Measurements from ENCODE around the gene MAST4.

MAST4 gene

DNA sequence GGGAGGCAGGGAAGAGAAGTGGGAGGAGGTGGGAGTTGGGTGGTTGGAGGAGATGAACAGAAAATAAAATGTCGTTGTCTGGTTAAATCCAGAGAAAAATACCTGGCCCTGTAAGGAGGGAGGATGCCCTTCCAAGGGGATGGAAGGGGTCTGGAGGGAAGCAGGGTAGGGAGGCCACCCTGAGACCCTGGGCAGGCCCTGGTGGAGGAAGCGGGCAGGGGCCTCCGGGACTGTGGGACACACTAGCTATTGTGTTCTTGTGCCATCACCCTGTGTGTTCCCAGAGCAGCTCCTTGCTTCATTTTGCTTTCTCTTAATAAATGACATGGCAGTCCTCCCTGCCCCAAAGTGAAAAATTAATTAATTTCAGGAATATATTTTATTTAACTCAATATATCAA is 612.2 kb downstream of the MAST4 start:
- no peak overlapping the region for H3K27ac ChIP-seq (ENCODE audit: low read depth, low read length)

DNA sequence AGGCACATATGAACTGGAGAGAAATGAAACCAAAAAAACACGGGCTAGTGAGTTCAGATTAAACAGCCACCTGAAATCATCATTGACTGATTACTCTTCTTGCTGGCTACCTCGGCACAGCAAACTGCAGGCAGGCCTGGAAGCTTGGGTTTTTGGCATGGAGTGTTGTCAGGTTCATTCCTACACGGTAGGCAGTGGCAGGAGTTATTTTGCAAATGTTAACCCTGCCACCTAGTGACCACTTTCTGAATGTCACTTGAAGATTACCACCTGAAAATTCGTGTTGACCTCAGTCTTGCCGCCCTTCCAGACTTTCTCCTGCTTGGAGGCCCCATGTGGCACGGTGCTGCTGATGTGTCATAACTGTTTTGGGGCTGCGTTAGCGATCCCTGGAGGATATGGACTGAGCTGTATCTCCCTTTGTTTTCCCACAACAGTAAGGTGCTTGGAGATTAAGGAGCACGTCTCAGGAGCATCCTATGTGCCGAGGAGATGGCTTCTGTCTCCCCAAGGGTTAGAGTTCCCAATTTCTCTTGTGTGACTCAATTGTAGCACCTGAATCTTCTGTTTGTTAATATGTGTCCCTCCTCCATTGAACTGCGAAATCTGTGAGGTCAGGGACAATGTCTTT is 613.1 kb downstream of the MAST4 start:
- Histone ChIP-seq H3K27ac (ENCODE audit: low read depth, low read length) (no peak overlapping the region), H3K79me2 (ENCODE audit: control insufficient read depth, low read length) (peaks cover 3% of the 10 kb centered on the region), H3K4me2 (ENCODE audit: low read length) (peak overlapping the region; percentile 18), H3K9me2 (replicated peaks; ENCODE audit: control insufficient read depth, low read length) (no peaks in the 10 kb centered on the region), H4K20me1 (ENCODE audit: control insufficient read depth, insufficient read depth, low read depth, low read length) (no peaks in the 10 kb centered on the region), H3K27me3 (ENCODE audit: control insufficient read depth, low read length) (no peaks in the 10 kb centered on the region), H3F3A (ENCODE audit: control insufficient read depth, insufficient read depth) (peaks cover 38% of the 10 kb centered on the region), H3K4me1 (ENCODE audit: control insufficient read depth, low read length) (peaks cover 52% of the 10 kb centered on the region), H3K4me3 (ENCODE audit: low read length) (no peak overlapping the region), H3K36me3 (ENCODE audit: control insufficient read depth, low read length) (no peaks in the 10 kb centered on the region), H3K9me3 (ENCODE audit: control insufficient read depth, insufficient read depth, low read length) (no peaks in the 10 kb centered on the region)
- no peak for TF ChIP-seq EZH2phosphoT487 (IDR thresholded peaks at IDR 0.05; ENCODE audit: borderline replicate concordance, low read length)
- TF ChIP-seq, protein P1, sequence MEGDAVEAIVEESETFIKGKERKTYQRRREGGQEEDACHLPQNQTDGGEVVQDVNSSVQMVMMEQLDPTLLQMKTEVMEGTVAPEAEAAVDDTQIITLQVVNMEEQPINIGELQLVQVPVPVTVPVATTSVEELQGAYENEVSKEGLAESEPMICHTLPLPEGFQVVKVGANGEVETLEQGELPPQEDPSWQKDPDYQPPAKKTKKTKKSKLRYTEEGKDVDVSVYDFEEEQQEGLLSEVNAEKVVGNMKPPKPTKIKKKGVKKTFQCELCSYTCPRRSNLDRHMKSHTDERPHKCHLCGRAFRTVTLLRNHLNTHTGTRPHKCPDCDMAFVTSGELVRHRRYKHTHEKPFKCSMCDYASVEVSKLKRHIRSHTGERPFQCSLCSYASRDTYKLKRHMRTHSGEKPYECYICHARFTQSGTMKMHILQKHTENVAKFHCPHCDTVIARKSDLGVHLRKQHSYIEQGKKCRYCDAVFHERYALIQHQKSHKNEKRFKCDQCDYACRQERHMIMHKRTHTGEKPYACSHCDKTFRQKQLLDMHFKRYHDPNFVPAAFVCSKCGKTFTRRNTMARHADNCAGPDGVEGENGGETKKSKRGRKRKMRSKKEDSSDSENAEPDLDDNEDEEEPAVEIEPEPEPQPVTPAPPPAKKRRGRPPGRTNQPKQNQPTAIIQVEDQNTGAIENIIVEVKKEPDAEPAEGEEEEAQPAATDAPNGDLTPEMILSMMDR (IDR thresholded peaks at IDR 0.05; ENCODE audit: low read depth, low read length, poor library complexity, severe bottlenecking): peak; percentile 75

More for the DNA sequence above, 612.2 kb downstream of the MAST4 start:
- Histone ChIP-seq H3K79me2 (ENCODE audit: control insufficient read depth, low read length) (peaks cover 3% of the 10 kb centered on the region), H3K9me2 (replicated peaks; ENCODE audit: control insufficient read depth, low read length) (no peaks in the 10 kb centered on the region), H3K9me3 (ENCODE audit: control insufficient read depth, insufficient read depth, low read length) (no peaks in the 10 kb centered on the region), H3K27me3 (ENCODE audit: control insufficient read depth, low read length) (no peaks in the 10 kb centered on the region), H3K4me1 (ENCODE audit: control insufficient read depth, low read length) (peaks cover 61% of the 10 kb centered on the region), H3K4me2 (ENCODE audit: low read length) (0 out of 2 replicates have a peak overlapping the region, but pooled peaks have one; percentile 80), H3K36me3 (ENCODE audit: control insufficient read depth, low read length) (no peaks in the 10 kb centered on the region), H3K4me3 (ENCODE audit: low read length) (no peak overlapping the region), H3F3A (ENCODE audit: control insufficient read depth, insufficient read depth) (peaks cover 41% of the 10 kb centered on the region), H4K20me1 (ENCODE audit: control insufficient read depth, insufficient read depth, low read depth, low read length) (no peaks in the 10 kb centered on the region)
- TF ChIP-seq, protein P1 (IDR thresholded peaks at IDR 0.05; ENCODE audit: low read depth, low read length, poor library complexity, severe bottlenecking): no peak
- TF ChIP-seq EZH2phosphoT487 (IDR thresholded peaks at IDR 0.05; ENCODE audit: borderline replicate concordance, low read length): no peak

DNA sequence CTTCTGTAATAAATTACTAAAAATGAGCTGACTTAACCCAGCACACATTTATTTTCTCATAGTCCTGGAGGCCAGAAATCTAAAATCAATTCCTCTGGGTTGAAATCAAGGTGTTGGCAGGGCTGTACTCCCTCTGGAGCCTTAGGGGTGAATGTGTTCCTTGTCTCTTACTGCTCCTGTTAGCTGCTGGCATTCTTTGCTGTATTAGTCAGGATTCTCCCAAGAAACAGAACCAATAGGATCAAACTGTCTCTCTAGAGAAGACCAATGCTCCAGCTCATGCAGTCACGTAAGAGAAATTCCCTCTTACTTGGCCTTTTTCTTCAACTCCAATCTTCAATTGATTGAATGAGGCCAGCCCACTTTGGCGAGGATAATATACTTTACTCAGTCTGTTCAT is 615.7 kb downstream of the MAST4 start:
- H3K4me2 ChIP-seq (ENCODE audit: low read length): no peak overlapping the region
- peaks cover 16% of the 10 kb centered on the region for H3F3A ChIP-seq (ENCODE audit: control insufficient read depth, insufficient read depth)
- H3K27me3 ChIP-seq (ENCODE audit: control insufficient read depth, low read length): no peaks in the 10 kb centered on the region
- H3K9me3 ChIP-seq (ENCODE audit: control insufficient read depth, insufficient read depth, low read length): no peaks in the 10 kb centered on the region
- no peaks in the 10 kb centered on the region for H3K79me2 ChIP-seq (ENCODE audit: control insufficient read depth, low read length)
- H4K20me1 ChIP-seq (ENCODE audit: control insufficient read depth, insufficient read depth, low read depth, low read length): no peaks in the 10 kb centered on the region
- H3K9me2 ChIP-seq (replicated peaks; ENCODE audit: control insufficient read depth, low read length): no peaks in the 10 kb centered on the region
- H3K36me3 ChIP-seq (ENCODE audit: control insufficient read depth, low read length): no peaks in the 10 kb centered on the region
- H3K27ac ChIP-seq (ENCODE audit: low read depth, low read length): no peak overlapping the region
- peaks cover 48% of the 10 kb centered on the region for H3K4me1 ChIP-seq (ENCODE audit: control insufficient read depth, low read length)
- no peak for TF ChIP-seq EZH2phosphoT487 (IDR thresholded peaks at IDR 0.05; ENCODE audit: borderline replicate concordance, low read length)
- TF ChIP-seq, protein P1 (IDR thresholded peaks at IDR 0.05; ENCODE audit: low read depth, low read length, poor library complexity, severe bottlenecking): no peak
- H3K4me3 ChIP-seq (ENCODE audit: low read length): no peak overlapping the region

Measured in DOHH2 (cell line).